B cell (primary cell): Measurements from ENCODE around the gene LIPF. TPM values are rescaled to one million over a fixed set of nuclear protein-coding genes. Genes with fewer than 3 reads are reported as not detected.

Experiments
- ATAC-seq: fragments of 200-7000 bp; cut with Tn5 transposase; one replicate; pipeline ENCODE4 v1.10.0; 2021; ENCODE audit warnings: low read depth, mild to moderate bottlenecking, moderate number of reproducible peaks, moderate library complexity
- CTCF ChIA-PET: fragments of 350-600 bp; sonication (Branson Sonifier 250); formaldehyde crosslinking; loops from one replicate; lab custom pipeline; 2021; ENCODE audit warnings: antibody characterized with exemption, inconsistent platforms; lab: Charles Lee
- POLR2A ChIA-PET: fragments of 350-600 bp; sonication (Branson Sonifier 250); formaldehyde crosslinking; loops from one replicate; lab custom pipeline; 2021; ENCODE audit warnings: antibody characterized with exemption; lab: Charles Lee
- DNase-seq: peaks from one replicate; pipeline ENCODE4 v3.0.0; 2013
- H2AFZ ChIP-seq: 2 replicates; pipeline ENCODE4 v1.6.1; 2012; ENCODE audit warnings: mild to moderate bottlenecking, low read depth, low read length; ENCODE audit not compliant: insufficient read depth, poor library complexity, severe bottlenecking
- H3K27ac ChIP-seq, 2 donors: 1 replicate in 1 of 2; 2 replicates in 1 of 2; pipeline ENCODE4 v1.5.1; 2012 to 2013; ENCODE audit warnings: low read length in 2 of 2, mild to moderate bottlenecking in 2 of 2, moderate library complexity in 1 of 2
- H3K27me3 ChIP-seq, 4 experiments: fragments of 200-600 bp in 1 of 4; sonication (generic) in 1 of 4; replicated peaks in 1 of 4; 1 replicate in 2 of 4; 2 replicates in 2 of 4; pipeline versions ENCODE4 v1.6.1 to v1.7.0; 2013 to 2016; ENCODE audit warnings: low read length in 3 of 4, mild to moderate bottlenecking in 2 of 4, mixed read lengths in 1 of 4, moderate library complexity in 1 of 4; ENCODE audit not compliant: insufficient read depth in 4 of 4, control insufficient read depth in 3 of 4; ENCODE audit errors: control extremely low read depth in 1 of 4
- H3K36me3 ChIP-seq, 2 experiments: replicated peaks in 1 of 2; 1 replicate in 1 of 2; 2 replicates in 1 of 2; pipeline versions ENCODE4 v1.6.1 to v1.7.1; 2013; ENCODE audit warnings: low read length in 1 of 2; ENCODE audit not compliant: insufficient read depth in 2 of 2, control insufficient read depth in 1 of 2; ENCODE audit errors: control extremely low read depth in 1 of 2, extremely low read depth in 1 of 2
- H3K4me1 ChIP-seq, 2 donors: fragments of 200-600 bp in 1 of 2; sonication (generic) in 1 of 2; 1 replicate in 1 of 2; 2 replicates in 1 of 2; pipeline versions ENCODE4 v1.5.1 to v1.6.1; 2013 to 2017; ENCODE audit warnings: low read length in 2 of 2; ENCODE audit not compliant: control insufficient read depth in 2 of 2, insufficient read depth in 2 of 2
- H3K4me2 ChIP-seq: replicated peaks from 2 replicates; pipeline ENCODE3; 2012; ENCODE audit warnings: mild to moderate bottlenecking, low read depth, low read length; ENCODE audit not compliant: poor library complexity, severe bottlenecking
- H3K4me3 ChIP-seq, 5 experiments: fragments of 200-600 bp in 1 of 5; sonication (generic) in 1 of 5; 1 replicate in 3 of 5; 2 replicates in 2 of 5; pipeline versions ENCODE4 v1.5.1 to v1.7.0; 2011 to 2016; ENCODE audit warnings: low read length in 4 of 5, mild to moderate bottlenecking in 4 of 5, low read depth in 2 of 5, control low read depth in 1 of 5, moderate library complexity in 1 of 5; ENCODE audit not compliant: insufficient read depth in 1 of 5; ENCODE audit errors: control extremely low read depth in 1 of 5, extremely low read depth in 1 of 5
- H3K79me2 ChIP-seq: fragments of 200-600 bp; sonication (generic); one replicate; pipeline ENCODE4 v1.6.0; 2016; ENCODE audit warnings: low read length; ENCODE audit not compliant: control insufficient read depth, insufficient read depth
- H3K9ac ChIP-seq: fragments of 200-600 bp; sonication (generic); 2 replicates; pipeline ENCODE4 v1.6.1; 2017; ENCODE audit warnings: mild to moderate bottlenecking, low read length, moderate library complexity
- H3K9me3 ChIP-seq, 3 donors: one replicate each; pipeline versions ENCODE4 v1.6.1 to v1.7.1; 2013; ENCODE audit warnings: low read length in 2 of 3; ENCODE audit not compliant: control insufficient read depth in 2 of 3, insufficient read depth in 1 of 3; ENCODE audit errors: control extremely low read depth in 1 of 3
- H4K20me1 ChIP-seq: 2 replicates; pipeline ENCODE4 v1.6.0; 2012; ENCODE audit warnings: mild to moderate bottlenecking, low read length; ENCODE audit not compliant: insufficient read depth, control insufficient read depth, poor library complexity, severe bottlenecking
- H3K27ac Mint-ChIP-seq: one replicate; pipeline ENCODE4 v1.8.0; 2021; ENCODE audit warnings: mixed read lengths
- H3K27me3 Mint-ChIP-seq: one replicate; pipeline ENCODE4 v1.8.0; 2021; ENCODE audit warnings: mixed read lengths
- H3K4me1 Mint-ChIP-seq: one replicate; pipeline ENCODE4 v1.8.0; 2021; ENCODE audit warnings: mixed read lengths
- H3K4me3 Mint-ChIP-seq: one replicate; pipeline ENCODE4 v1.8.0; 2021; ENCODE audit warnings: mixed read lengths
- H3K9me3 Mint-ChIP-seq: one replicate; pipeline ENCODE4 v1.8.0; 2022; ENCODE audit warnings: mixed read lengths; ENCODE audit not compliant: insufficient read depth
- CTCF ChIP-seq: fragments of 200-600 bp; IDR thresholded peaks from one replicate; pipeline ENCODE4 v1.8.0; 2022; ENCODE audit warnings: antibody characterized with exemption, mild to moderate bottlenecking
- EZH2 ChIP-seq: IDR thresholded peaks from 2 replicates; pipeline ENCODE4 v1.6.1; 2012; ENCODE audit warnings: borderline replicate concordance, low read depth, mild to moderate bottlenecking, moderate library complexity, low read length; ENCODE audit not compliant: insufficient read depth, poor library complexity, severe bottlenecking
- WGBS: methylation state at CpG from one replicate; pipeline ENCODE4 v1.1.5; 2013; ENCODE audit warnings: missing lambda C conversion rate; ENCODE audit not compliant: insufficient coverage; 5-methylcytosine and 5-hydroxymethylcytosine counted together
- intact Hi-C: fragments of 100-400 bp; cut with micrococcal nuclease; formaldehyde crosslinking; loops from one replicate; pipeline ENCODE4 v1.10.0; 2022
- polyA minus RNA-seq: library from RNA; depleted of rRNA, polyadenylated mRNA; stranded (reverse); fragments of >200 nt; gene quantifications from 2 replicates; pipeline ENCODE4 v1.2.3, GENCODE V29; 2012
- polyA plus RNA-seq: library from polyadenylated mRNA; depleted of rRNA; stranded (reverse); fragments of >200 nt; gene quantifications from 2 replicates; pipeline ENCODE4 v1.2.3, GENCODE V29; 2012
- total RNA-seq, 2 donors: library from RNA; stranded (reverse); fragments of 120-200 nt in 1 of 2; gene quantifications; 1 replicate in 1 of 2; 2 replicates in 1 of 2; pipeline versions ENCODE4 v1.2.3 to v1.2.4, GENCODE V29; 2013 to 2022

The LIPF gene
- total RNA-seq (not detected in 2 replicates), polyA plus RNA-seq (not detected in 2 replicates), polyA minus RNA-seq (not detected in 2 replicates)
- total RNA-seq (2013) = not detected

DNA sequence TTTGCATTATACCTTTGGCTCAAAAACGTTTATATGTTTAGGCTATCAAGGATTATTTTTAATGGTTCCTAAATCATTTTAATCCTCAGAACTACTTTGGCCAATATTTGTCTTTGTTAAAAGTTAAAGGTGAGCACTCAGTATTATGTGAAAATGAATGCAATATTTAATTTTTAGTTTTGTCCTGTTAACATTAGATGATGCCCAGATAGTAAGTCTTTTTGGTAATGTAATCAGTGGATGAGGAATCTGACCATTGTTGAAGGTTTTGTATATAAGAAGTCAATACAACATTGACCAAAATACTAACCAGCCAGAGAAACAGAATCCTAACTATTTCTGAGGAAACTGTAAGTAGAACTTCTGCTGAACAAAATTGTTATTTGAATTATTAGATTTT, at the start of gene LIPF:
TSS of gene LIPF (plus strand) at position 301 of the 400 bp plus-strand sequence. CDS start 2,856 bp downstream, outside the sequence.
- Histone ChIP-seq H3K9ac (no peak within 1 kb of the TSS), H3K27me3 (no peaks in the 10 kb centered on the region), H3K4me1 (no peaks in the 10 kb centered on the region), H3K79me2 (no peaks in the 10 kb centered on the region), H4K20me1 (no peaks in the 10 kb centered on the region), H3K27ac (no peak within 1 kb of the TSS), H3K36me3 (no peaks in the 10 kb centered on the region), H3K9me3 (peaks cover 0 to 3% (median 0%) of the 10 kb centered on the region in 3 donors), H2AFZ (no peak within 1 kb of the TSS), H3K4me2 (no peak within 1 kb of the TSS), H3K4me3 (no peak within 1 kb of the TSS)
- Mint-ChIP-seq H3K27ac (no peak within 1 kb of the TSS), H3K9me3 (no peaks in the 10 kb centered on the region), H3K27me3 (no peaks in the 10 kb centered on the region), H3K4me1 (no peaks in the 10 kb centered on the region), H3K4me3 (no peak within 1 kb of the TSS)
- intact Hi-C loops = no loop called here
- DNase-seq (no peak), ATAC-seq (no peak)
- ChIA-PET POLR2A (no interaction called here), CTCF (no interaction called here)
- TF ChIP-seq EZH2 = no peak
- TF ChIP-seq CTCF = no peak
- no CpG with 5 or more reads among the region's 1 CpG for WGBS

GRCh38 chr10:88616250-88616977, 47.8 kb upstream of the LIPF start:
- intact Hi-C loops = no loop called here
- H3K4me2 ChIP-seq = no peak overlapping the region
- H4K20me1 ChIP-seq = no peaks in the 10 kb centered on the region
- peaks cover 0 to 1% (median 0%) of the 10 kb centered on the region in 3 donors for H3K9me3 ChIP-seq
- no peak overlapping the region for H3K4me3 ChIP-seq
- no peak overlapping the region for H3K27ac ChIP-seq
- no peak overlapping the region for H3K27ac Mint-ChIP-seq
- H3K36me3 ChIP-seq = no peaks in the 10 kb centered on the region
- no peaks in the 10 kb centered on the region for H3K4me1 ChIP-seq
- H3K9ac ChIP-seq = no peak overlapping the region
- no peak for DNase-seq
- no peaks in the 10 kb centered on the region for H3K9me3 Mint-ChIP-seq
- no peaks in the 10 kb centered on the region for H3K27me3 Mint-ChIP-seq
- no peaks in the 10 kb centered on the region for H3K79me2 ChIP-seq
- ChIA-PET CTCF (no interaction called here), POLR2A (no interaction called here)
- no peak for ATAC-seq
- H3K4me1 Mint-ChIP-seq = no peaks in the 10 kb centered on the region
- 97% methylated on average over 18 of the region's 18 CpGs for WGBS
- no peaks in the 10 kb centered on the region for H3K27me3 ChIP-seq
- no peak overlapping the region for H3K4me3 Mint-ChIP-seq
- H2AFZ ChIP-seq = no peak overlapping the region
- TF ChIP-seq EZH2 (no peak), CTCF (no peak)
